LHCN-M2 (cell line): ENCODE data around the gene RIPPLY1. TPM values are rescaled to one million over a fixed set of nuclear protein-coding genes. Genes with fewer than 3 reads are reported as not detected.

ENCODE experiments used
- DNase-seq: peaks from one replicate; pipeline ENCODE4 v3.0.0-alpha.2; 2012; ENCODE audit warnings: low read depth
- polyA plus RNA-seq: library from polyadenylated mRNA; unstranded; fragments of >200 nt; gene quantifications from one replicate; pipeline ENCODE4 v1.2.1, GENCODE V29; 2012; ENCODE audit warnings: missing spikeins
- total RNA-seq: library from RNA; depleted of rRNA; stranded (reverse); fragments of >200 nt; gene quantifications from 2 replicates; pipeline ENCODE4 v1.2.3, GENCODE V29; 2014; rRNA removed

RIPPLY1 gene, protein sequence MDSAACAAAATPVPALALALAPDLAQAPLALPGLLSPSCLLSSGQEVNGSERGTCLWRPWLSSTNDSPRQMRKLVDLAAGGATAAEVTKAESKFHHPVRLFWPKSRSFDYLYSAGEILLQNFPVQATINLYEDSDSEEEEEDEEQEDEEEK
- not detected in 2 replicates for total RNA-seq
- polyA plus RNA-seq: not detected

DNA sequence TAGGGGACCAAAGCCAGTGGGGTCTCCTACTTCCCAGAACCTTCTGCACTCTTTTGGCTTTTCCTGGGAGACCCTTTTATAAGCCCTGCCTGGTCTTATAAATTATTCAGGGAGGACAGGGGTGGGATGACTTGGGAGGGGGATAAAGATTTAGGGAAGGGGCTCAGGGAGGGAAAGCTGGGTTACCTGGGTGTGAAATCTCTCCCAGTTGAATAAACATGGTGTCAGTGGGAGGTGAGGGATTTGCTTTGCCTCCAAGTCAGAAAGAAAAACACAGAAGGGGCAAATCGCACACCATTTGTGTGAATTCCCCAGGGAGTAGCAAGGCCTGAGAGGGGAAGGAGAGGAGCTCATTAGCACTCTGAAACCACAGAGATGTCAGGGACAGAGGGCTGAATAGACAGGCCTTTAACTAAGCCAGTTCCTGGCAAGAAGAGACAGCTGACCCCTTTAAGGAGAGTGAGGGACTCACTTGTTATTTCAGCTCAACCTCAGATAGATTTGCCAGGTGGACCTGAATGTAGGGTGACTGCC lies at the start of gene RIPPLY1:
TSS of gene RIPPLY1 (minus strand) at position 51 of the 534 bp plus-strand sequence. CDS start 54 bp downstream, outside the sequence.
- no peak for DNase-seq

- DNase-seq: no peak
Observed at GRCh38 chrX:106952538-106952937, 49.4 kb upstream of the RIPPLY1 start.

DNA sequence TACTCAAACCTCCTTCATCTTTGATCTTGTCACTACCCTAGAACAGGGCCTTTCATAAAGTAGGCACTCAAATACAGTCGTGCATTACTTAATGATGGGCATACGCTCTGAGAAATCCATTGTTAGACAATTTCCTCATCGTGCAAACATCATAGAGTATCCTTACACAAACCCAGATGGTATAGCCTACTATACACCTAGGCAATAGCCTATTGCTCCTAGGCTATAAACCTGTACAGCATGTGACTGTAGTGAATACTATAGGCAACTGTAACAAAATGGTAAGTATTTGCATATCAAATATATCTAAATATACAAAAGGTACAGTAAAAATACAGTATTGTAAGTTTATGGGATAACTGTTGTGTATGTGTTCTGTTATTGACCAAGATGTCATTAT lies 48.9 kb upstream of the RIPPLY1 start:
- DNase-seq: no peak

- no peak for DNase-seq
Observed at GRCh38 chrX:106951230-106951629, 48.1 kb upstream of the RIPPLY1 start.

DNA sequence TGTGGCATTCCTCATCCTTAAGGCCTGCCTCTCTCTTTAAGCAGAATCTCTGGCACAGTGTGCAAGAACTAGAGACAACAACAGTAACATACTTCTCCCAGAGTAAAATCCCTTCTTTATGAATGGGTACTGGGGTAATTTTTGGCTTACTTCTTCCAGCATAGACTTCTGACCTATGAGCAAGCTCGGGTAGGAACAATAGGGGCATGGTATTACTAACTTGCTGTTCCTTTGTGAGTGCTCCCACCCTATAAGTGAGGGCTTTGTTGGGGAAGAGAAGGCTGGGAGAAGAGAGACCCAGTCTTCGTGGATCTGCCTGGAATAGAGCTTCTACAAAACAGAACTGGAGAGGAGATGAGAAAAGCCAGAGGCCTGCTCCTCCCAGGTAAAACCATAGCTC lies 47.2 kb upstream of the RIPPLY1 start:
- DNase-seq: no peak

DNA sequence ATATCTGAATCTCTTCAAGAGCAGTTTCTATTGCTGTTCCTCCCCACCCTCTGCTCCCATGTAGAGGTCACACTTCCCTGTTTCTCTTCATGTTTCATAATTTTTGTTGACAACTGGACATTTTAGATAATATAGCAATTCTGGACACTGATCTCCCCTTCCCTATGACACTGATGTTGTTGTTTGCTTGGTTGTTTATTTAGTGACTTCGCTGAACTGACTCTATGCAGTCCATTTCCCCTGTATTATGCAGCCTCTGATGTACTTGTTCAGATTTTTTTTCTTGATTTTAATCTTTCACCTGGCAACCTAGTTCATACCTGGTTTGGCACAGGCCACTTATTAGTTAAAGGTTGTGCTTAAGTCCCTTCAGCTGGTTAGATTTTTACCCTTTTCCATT lies 46.2 kb upstream of the RIPPLY1 start:
- no peak for DNase-seq

DNA sequence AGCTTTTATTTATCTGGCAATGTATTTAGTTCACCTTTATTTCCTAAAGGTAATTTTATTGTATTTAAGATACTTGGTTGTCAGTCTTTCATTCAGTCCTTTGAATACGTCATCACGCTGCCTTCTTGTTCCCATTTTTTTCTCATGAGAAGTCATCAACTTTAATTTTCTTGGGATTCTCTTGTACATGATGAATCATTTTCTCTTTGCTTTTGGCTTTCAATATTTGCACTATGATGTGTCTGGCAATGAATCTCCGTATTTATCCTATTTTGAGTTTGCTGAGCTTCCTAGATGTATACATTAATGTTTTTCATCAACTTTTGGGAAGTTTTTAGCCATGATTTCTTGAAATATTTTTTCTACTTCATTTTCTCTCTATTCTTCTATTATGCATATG lies 45.5 kb upstream of the RIPPLY1 start:
- DNase-seq: no peak

- no peak for DNase-seq
Observed at GRCh38 chrX:106946464-106946863, 43.3 kb upstream of the RIPPLY1 start.

DNA sequence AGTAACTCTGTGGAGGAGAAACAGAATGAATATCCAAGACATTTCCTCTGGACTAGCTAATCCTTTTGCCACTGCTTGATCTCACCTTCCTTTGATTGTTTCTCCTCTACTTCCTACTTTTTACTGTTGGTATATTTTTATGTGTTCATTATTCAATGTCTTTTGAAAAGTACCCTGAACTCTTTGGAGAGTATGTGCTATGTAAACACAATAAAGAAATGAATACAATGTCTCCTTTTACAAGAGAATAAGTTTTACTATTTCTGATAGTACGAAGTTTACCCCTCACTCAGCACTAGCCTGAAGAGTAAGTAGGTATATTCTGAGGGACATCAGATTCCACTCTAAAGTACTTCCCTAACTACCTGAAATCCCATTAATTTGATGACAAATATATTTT lies 36.9 kb upstream of the RIPPLY1 start:
- no peak for DNase-seq

GRCh38 chrX:106939566-106939965 lies 36.4 kb upstream of the RIPPLY1 start:
- no peak for DNase-seq

DNA sequence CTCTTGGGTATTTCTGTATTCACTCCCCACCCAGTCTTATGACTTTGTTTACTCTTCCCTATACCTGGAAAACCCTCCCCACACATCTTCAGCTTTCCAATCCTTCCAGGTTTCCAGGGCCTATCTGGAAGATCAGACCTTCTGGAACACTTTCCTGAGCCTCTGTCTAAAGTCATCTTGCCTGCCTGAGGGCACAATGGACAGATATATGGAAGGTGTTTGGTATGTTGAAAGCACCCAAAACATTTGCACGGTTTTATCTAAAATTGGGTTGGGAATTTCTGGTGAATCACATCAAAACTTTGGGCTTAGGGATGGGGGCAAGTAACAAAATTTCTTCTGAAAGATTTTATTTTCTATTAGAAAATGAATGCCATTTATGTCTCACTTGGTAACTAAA lies 33.1 kb upstream of the RIPPLY1 start:
- DNase-seq: no peak

DNA sequence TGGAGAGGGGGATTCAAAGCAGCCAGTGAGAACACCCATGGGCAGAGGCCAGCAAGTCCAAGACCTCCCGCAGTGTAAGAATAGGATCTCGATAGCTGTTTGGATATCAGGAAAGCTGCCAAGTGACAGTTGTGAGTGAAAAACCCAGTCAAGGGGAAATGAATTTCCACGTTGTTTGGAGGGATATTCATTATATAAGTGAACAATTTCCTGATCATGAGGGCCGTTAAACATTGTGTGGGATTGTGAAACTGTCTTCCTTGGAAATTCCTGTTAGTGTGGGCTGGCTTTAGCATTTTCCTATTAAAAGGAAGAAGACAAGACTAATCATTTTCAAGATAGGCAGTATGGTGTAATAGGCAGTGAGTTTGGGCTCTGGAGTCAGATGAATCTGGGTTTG lies 32.0 kb upstream of the RIPPLY1 start:
- DNase-seq: no peak

GRCh38 chrX:106933538-106933961 lies 30.4 kb upstream of the RIPPLY1 start:
- no peak for DNase-seq

GRCh38 chrX:106932960-106933537 lies 29.9 kb upstream of the RIPPLY1 start:
- no peak for DNase-seq

- DNase-seq: peak; percentile 19
Observed at GRCh38 chrX:106932492-106932923, 29.4 kb upstream of the RIPPLY1 start.

DNA sequence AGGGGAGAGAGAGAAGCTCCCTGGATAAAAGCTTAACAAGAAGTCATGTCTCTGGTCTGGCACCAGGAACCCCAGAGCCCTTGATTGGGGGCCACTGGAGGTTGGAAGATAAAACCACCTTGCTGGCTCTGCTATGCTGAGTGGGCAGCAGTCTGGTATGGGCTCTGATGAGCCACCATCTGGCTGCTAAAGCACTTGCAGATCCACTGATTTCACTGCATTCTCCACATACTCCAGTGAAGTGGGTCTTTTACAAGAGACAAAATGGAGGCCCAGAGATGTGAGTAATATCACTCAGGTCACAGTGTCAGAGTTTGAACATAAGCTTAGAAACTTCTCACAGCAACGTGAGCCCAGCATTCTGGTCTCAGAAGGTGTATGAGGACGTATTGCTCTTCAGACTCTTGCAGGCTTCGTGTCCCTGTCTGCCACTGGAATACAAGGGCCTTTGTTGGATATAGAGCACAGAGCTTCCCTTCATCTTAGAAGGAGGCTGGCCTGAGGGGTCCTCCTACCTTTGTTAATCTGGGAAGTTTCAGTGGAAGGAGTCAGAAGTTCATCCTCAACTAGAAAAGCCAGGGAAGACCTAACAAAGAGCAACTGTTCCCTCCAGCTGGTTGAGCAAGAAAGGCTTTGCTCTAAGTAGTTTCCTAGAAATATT lies 28.8 kb upstream of the RIPPLY1 start:
- DNase-seq: no peak

DNA sequence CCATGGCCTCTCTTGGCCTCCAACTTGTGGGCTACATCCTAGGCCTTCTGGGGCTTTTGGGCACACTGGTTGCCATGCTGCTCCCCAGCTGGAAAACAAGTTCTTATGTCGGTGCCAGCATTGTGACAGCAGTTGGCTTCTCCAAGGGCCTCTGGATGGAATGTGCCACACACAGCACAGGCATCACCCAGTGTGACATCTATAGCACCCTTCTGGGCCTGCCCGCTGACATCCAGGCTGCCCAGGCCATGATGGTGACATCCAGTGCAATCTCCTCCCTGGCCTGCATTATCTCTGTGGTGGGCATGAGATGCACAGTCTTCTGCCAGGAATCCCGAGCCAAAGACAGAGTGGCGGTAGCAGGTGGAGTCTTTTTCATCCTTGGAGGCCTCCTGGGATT lies 25.1 kb upstream of the RIPPLY1 start:
- DNase-seq: peak; percentile 27

DNA sequence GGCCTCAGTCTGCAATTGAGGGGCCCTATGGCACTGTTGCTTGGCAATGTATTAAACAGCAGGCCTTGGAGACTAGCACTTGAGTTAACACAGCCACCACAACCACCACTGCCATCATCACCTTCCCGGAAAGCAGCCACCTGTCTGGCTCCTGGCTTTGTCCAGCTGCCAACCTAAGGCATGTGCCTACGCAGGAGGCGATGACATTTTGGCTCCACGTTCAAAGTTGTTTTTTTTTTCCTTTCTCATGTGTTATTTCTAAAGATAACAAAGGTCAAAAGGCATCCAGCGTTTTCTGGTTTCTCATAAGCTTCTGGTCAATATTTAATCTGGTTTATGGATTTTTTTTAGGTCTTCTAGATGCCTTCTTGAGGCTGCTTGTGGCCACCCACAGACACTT lies 24.6 kb upstream of the RIPPLY1 start:
- no peak for DNase-seq

DNA sequence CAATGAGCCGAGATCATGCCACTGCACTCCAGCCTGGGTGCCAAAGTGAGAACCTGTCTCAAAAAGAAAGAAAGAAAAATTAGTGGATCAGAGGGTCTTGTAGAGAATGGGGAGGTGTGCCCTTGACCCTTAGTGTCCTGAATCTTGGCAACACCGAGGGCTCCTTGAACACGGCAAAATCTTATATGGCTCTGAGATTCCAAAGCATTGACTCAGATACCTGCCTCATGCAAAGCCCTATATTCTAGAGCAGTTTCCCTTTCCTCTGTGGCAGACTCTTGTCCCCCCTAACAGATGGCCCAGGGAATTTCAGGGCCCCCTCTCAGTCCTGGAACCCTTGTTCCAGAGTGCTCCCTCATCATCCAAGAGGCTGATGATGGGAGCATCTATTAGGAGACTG lies 23.9 kb upstream of the RIPPLY1 start:
- no peak for DNase-seq

GRCh38 chrX:106921637-106922036 lies 18.5 kb upstream of the RIPPLY1 start:
- no peak for DNase-seq

DNA sequence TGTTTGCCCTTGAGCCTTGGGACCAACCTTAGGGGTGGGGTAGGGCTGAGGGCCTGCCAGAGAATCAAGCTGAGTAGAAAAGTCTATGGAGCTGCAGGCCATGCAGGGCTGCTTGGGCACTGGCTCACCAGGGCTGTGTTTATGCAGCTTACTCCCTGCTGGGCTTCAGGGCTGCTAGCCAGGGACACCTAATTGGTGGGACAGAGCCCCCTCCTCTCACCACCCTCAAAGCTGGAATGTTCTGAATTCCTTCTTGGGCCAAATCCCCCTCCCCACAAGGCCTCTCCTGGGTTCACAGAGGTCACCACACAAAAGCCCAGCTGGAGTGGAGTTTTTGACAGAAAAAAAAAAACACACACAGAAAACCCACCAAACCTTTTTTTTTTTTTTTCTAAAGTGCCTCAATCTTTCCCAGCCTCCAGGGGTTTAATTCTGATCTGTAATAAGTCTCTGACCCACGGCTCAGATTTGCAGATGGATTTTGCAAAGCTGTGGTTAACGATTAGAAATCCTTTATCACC lies 16.9 kb upstream of the RIPPLY1 start, which contains the start of gene CLDN2:
TSS of gene CLDN2 (plus strand) at position 471 of the 521 bp plus-strand sequence. CDS start 7,827 bp downstream, outside the sequence.
- no peak for DNase-seq

- peak; percentile 86 for DNase-seq
Observed at GRCh38 chrX:106917830-106918500, 14.8 kb upstream of the RIPPLY1 start.
